Ascending aorta (tissue), 2 donors: ENCODE results near the gene OTOP2. TPM values are rescaled to one million over a fixed set of nuclear protein-coding genes. Genes with fewer than 3 reads are reported as not detected.
"Not testable (repeated sequence)": the region's sequence is repeated elsewhere in the genome, so short reads cannot be mapped to it uniquely, and the experiment has no call there.

Experiments
- DNase-seq, 2 donors: peaks; one replicate each; pipeline ENCODE4 v3.0.0-alpha.2; 2019; ENCODE audit warnings: low spot score in 2 of 2
- H3K27ac ChIP-seq, 2 donors: fragments of 200-600 bp; sonication (generic); one replicate each; pipeline ENCODE4 v1.5.1; 2016 to 2017; ENCODE audit warnings: mild to moderate bottlenecking in 1 of 2
- H3K27me3 ChIP-seq: fragments of 200-600 bp; sonication (generic); one replicate; pipeline ENCODE4 v1.5.1; 2017
- H3K36me3 ChIP-seq, 2 donors: fragments of 200-600 bp; sonication (generic); one replicate each; pipeline ENCODE4 v1.5.1; 2016
- H3K4me1 ChIP-seq, 2 donors: fragments of 200-600 bp; sonication (generic); one replicate each; pipeline ENCODE4 v1.5.1; 2016 to 2017; ENCODE audit warnings: mild to moderate bottlenecking in 1 of 2
- H3K4me3 ChIP-seq, 2 donors: fragments of 200-600 bp; sonication (generic); one replicate each; pipeline ENCODE4 v1.5.1; 2016 to 2017; ENCODE audit warnings: mild to moderate bottlenecking in 1 of 2
- H3K9me3 ChIP-seq, 2 donors: fragments of 200-600 bp; sonication (generic); one replicate each; pipeline ENCODE4 v1.5.1; 2016
- CTCF ChIP-seq, 3 experiments: fragments of 200-600 bp in 2 of 3; fragments of 450-650 bp in 1 of 3; sonication (generic) in 2 of 3; IDR thresholded peaks; one replicate each; pipeline ENCODE4 v1.5.1; 2016 to 2019; ENCODE audit warnings: antibody characterized with exemption in 3 of 3, mild to moderate bottlenecking in 1 of 3, moderate library complexity in 1 of 3
- intact Hi-C: fragments of 100-400 bp; cut with DNase I; formaldehyde crosslinking; loops from one replicate; pipeline ENCODE4 v1.15.1; 2023
- total RNA-seq: library from RNA; depleted of rRNA; stranded (reverse); fragments of >200 nt; gene quantifications from one replicate; pipeline ENCODE4 v1.1.0, GENCODE V29; 2016

The OTOP2 gene
- total RNA-seq, 1 donor from 2014 or later = not detected

DNA sequence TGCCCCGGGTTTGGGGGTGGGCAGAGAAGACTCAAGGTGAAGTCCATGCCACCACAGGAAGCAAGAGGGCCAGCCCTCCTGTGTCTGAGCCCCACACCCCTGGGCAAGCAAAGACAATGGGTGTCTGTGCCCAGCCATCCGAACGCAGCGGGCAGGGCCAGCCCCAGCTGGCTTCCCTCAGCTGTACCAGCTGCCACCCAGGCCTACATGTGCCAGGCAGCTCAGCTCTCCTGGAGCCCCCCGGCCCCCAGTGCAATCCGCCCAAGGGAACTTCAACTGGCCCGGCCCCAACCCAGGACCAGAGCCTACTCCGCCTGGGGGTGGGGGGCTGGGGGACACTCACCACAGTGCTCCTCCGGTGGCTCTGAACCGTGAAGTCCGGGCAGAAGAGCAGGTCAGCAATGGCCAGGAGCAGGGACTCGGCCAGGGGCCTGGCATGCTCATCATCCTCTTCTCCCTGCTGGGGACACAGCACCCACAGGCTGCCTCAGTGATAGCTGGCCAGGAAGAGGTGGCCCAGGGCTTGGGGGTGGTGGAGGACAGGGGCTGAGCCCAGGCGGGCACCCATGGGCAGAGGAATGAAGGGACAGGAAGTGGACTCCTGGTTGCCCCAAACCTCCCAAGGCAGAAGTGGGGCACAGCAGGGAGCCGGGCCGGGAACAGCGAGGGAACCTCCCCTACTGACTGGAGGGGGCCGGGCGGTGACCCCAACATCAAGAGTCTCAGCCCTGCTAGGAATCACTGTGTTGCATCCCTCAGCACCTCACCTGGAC is 38.7 kb downstream of the OTOP2 start:
- no peaks in the 10 kb centered on the region for H3K9me3 ChIP-seq
- H3K4me3 ChIP-seq = no peak overlapping the region
- no peak for TF ChIP-seq CTCF (IDR thresholded peaks at IDR 0.05)
- intact Hi-C loops = loop anchor here (5.0 kb wide), 1 partner anchor 144 kb away; the partner anchor contains the start of gene ARMC7
- H3K4me1 ChIP-seq = no peaks in the 10 kb centered on the region
- no peaks in the 10 kb centered on the region for H3K27me3 ChIP-seq
- no peaks in the 10 kb centered on the region for H3K36me3 ChIP-seq
- DNase-seq = no peak
- H3K27ac ChIP-seq = no peak overlapping the region

- TF ChIP-seq CTCF (IDR thresholded peaks at IDR 0.05) = no peak
- intact Hi-C loops = loop anchor here (5.0 kb wide), 1 partner anchor 144 kb away; the partner anchor contains the start of gene ARMC7
Observed at GRCh38 chr17:74963656-74964055, 39.6 kb downstream of the OTOP2 start.

GRCh38 chr17:74964246-74964761 is 40.2 kb downstream of the OTOP2 start:
- Histone ChIP-seq H3K9me3 (no peaks in the 10 kb centered on the region), H3K4me1 (no peaks in the 10 kb centered on the region), H3K27ac (no peak overlapping the region), H3K4me3 (no peak overlapping the region), H3K27me3 (no peaks in the 10 kb centered on the region), H3K36me3 (no peaks in the 10 kb centered on the region)
- intact Hi-C loops = loop anchor here (5.0 kb wide), 1 partner anchor 143 kb away; the partner anchor contains the start of gene ARMC7
- no peak for TF ChIP-seq CTCF (IDR thresholded peaks at IDR 0.05)
- no peak for DNase-seq

More at GRCh38 chr17:74963656-74964055, 39.6 kb downstream of the OTOP2 start:
- H3K27ac ChIP-seq = no peak overlapping the region
- no peak for DNase-seq
- H3K27me3 ChIP-seq = no peaks in the 10 kb centered on the region
- no peaks in the 10 kb centered on the region for H3K4me1 ChIP-seq
- no peaks in the 10 kb centered on the region for H3K9me3 ChIP-seq
- no peak overlapping the region for H3K4me3 ChIP-seq
- H3K36me3 ChIP-seq = no peaks in the 10 kb centered on the region

GRCh38 chr17:74964988-74965622 is 41.0 kb downstream of the OTOP2 start:
- no peak overlapping the region for H3K27ac ChIP-seq
- DNase-seq = no peak
- no peak for TF ChIP-seq CTCF (IDR thresholded peaks at IDR 0.05)
- H3K27me3 ChIP-seq = no peaks in the 10 kb centered on the region
- no peaks in the 10 kb centered on the region for H3K36me3 ChIP-seq
- H3K9me3 ChIP-seq = no peaks in the 10 kb centered on the region
- no peaks in the 10 kb centered on the region for H3K4me1 ChIP-seq
- H3K4me3 ChIP-seq = no peak overlapping the region
- intact Hi-C loops = loop anchor here (5.0 kb wide), 1 partner anchor 142 kb away; the partner anchor contains the start of gene ARMC7

GRCh38 chr17:74968361-74968780 is 44.3 kb downstream of the OTOP2 start:
- H3K27ac ChIP-seq = no peak overlapping the region
- no peak for DNase-seq
- no peaks in the 10 kb centered on the region for H3K36me3 ChIP-seq
- H3K4me1 ChIP-seq = peaks cover 4 to 10% of the 10 kb centered on the region in 2 donors
- H3K9me3 ChIP-seq = no peaks in the 10 kb centered on the region
- no peak overlapping the region for H3K4me3 ChIP-seq
- no peak for TF ChIP-seq CTCF (IDR thresholded peaks at IDR 0.05)
- intact Hi-C loops = no loop called here
- H3K27me3 ChIP-seq = no peaks in the 10 kb centered on the region

DNA sequence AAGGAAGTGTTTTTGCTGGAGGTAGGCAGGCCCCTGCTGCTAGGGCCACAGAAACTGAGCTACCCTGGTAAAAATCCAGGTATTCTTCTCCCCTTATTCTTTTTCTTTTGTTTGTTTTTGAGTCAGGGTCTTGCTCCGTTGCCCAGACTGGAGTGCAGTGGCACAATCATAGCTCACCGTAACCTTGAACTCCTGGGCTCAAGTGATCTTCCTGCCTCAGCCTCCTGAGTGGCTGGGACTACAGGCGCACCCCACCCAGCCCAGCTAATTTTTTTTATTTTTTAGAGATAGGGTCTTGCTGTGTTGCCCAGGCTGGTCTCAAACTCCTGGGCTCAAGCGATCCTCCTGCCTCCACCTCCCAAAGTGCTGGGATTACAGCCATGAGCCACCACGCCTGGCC is 45.4 kb downstream of the OTOP2 start:
- DNase-seq, H3K4me1 ChIP-seq, H3K27ac ChIP-seq, H3K36me3 ChIP-seq, H3K27me3 ChIP-seq, H3K9me3 ChIP-seq, H3K4me3 ChIP-seq, intact Hi-C loops: not testable (repeated sequence)
